GM06990 (cell line): ENCODE measurements around the gene B3GNT3.
A peak's percentile ranks its signal among the peaks of the same experiment; 100 is the strongest.

Source experiments
- DNase-seq: peaks from one replicate; pipeline ENCODE4 v3.0.0-alpha.2; 2011; ENCODE audit not compliant: insufficient read length; ENCODE audit errors: extremely low read depth
- H3K27me3 ChIP-seq: replicated peaks from 2 replicates; pipeline ENCODE4 v1.6.0; 2011; ENCODE audit warnings: low read length; ENCODE audit not compliant: control insufficient read depth, insufficient read depth
- H3K36me3 ChIP-seq: 2 replicates; pipeline ENCODE4 v1.5.1; 2011; ENCODE audit warnings: low read length; ENCODE audit not compliant: control insufficient read depth, insufficient read depth
- H3K4me3 ChIP-seq: replicated peaks from 2 replicates; pipeline ENCODE4 v1.5.1; 2011; ENCODE audit warnings: low read depth, mild to moderate bottlenecking, control low read depth, low read length
- CTCF ChIP-seq: IDR thresholded peaks from 2 replicates; pipeline ENCODE4 v1.5.1; 2011; ENCODE audit warnings: low read length, control low read depth, mild to moderate bottlenecking, inconsistent platforms; ENCODE audit not compliant: insufficient read depth, poor library complexity, severe bottlenecking

Gene B3GNT3

GRCh38 chr19:17794731-17795494 lies at the start of gene B3GNT3:
TSS of gene B3GNT3 (plus strand) at chr19:17795138. CDS start at chr19:17807808, 12,670 bp downstream.
- TF ChIP-seq CTCF: no peak
- no peak within 1 kb of the TSS for H3K4me3 ChIP-seq
- DNase-seq: no peak
- no peaks in the 10 kb centered on the region for H3K36me3 ChIP-seq
- H3K27me3 ChIP-seq: no peaks in the 10 kb centered on the region; the same call in 1 of the 2 replicates

DNA sequence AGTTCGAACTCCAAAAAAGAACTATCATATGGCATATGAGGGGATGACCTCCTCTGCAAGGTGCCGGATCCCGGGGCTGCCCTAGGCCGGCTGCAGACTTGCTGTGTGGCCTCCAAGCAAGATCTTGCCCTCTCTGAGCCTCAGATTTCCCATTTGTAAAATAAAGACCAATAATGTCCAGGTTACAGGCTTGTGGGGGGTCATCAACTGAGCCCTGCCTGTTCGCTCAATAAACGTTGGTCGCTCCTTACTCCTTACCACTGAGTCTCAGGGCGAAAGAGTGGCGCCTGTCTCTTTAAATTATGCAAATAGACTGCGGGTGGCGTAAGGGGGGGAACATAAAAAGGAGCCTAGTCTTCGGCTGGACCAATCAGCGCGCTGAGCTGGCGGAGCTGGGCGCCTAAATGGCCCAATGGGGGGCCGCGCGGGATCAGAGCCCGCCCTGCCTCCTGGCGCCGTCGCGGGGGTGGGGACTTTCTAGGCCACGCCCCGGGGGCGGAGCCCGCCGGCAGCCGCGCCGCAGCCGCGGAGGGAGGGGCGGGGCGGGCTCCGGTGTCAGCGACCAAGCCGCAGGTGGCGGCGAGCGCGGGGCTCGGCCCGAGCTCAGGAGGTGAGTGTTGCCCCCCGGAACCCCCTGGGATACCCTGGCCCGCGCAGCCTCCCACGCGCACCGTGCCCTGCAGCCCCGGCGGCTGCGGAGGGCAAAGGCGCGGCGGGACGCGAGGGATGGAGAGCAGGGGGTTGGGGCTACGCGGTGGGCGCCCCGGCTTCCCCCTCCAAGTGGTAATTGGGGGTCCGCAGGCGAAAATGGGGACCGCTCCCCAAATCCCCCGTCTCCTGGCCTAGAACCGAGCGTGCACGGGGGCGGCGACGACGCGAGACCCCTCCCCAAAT lies 47.5 kb upstream of the B3GNT3 start:
- Histone ChIP-seq H3K27me3 (no peaks in the 10 kb centered on the region), H3K4me3 (peak overlapping the region; percentile 78), H3K36me3 (no peaks in the 10 kb centered on the region)
- no peak for TF ChIP-seq CTCF
- peak; percentile 92 for DNase-seq

DNA sequence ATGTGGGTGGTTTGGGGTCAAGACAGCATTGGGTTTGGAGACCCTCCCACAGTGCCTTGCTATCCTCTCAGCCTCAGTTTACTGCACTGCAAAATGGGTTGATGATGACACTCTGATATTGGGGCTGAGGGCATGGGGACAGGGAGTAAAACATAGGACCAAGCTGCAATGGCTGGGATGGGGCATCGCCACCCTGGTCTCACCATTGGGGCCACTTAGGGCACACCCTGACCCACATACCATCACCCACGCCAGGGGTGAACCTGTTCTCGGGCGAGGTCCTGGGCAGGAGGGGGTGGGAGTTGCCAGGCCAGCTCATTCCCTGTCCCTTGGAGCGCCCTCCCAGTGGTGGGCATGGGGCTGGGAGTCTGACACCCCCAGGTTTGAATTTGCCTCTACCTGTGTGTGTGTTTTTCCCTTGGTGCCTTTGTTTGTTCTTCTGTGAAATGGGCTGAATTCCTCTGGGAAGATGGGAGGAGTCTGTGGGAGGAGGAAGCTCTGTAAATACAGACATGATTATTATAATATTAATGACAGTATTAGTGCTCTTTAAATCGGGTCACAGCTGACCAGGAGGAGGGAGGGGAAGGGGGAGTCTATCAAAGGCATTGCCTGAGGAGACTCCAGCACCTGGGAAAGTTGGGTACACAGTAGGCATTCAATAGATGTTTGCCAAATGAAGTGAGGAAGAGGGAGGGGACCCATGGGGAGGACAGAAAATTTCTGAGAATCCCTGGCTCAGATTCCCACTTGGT lies 45.9 kb upstream of the B3GNT3 start:
- Histone ChIP-seq H3K4me3 (no peak overlapping the region), H3K36me3 (no peaks in the 10 kb centered on the region; the same call in 1 of the 2 replicates), H3K27me3 (no peaks in the 10 kb centered on the region)
- no peak for TF ChIP-seq CTCF
- DNase-seq: no peak

DNA sequence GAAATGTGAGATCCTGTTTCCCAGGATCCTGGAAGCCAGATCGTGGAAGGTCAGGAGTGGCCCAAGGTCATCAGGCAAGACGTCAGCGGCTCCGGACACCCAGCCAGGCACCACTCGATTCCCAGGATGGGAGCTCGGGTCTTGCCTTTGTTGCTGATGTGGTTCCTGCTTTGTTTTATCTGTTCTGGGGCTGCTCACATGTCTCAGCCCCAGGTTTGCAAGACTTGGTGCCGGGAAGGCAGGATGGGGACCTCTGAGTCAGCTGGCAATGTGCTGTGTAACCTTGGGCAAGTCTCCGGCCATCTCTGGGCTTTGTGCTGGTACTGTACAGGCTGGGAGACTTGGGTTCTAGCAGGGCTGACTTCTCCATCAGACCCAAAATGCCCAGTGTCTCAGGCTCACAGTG lies 45.0 kb upstream of the B3GNT3 start:
- Histone ChIP-seq H3K27me3 (no peaks in the 10 kb centered on the region), H3K36me3 (no peaks in the 10 kb centered on the region; the same call in 1 of the 2 replicates), H3K4me3 (peak overlapping the region; percentile 48)
- TF ChIP-seq CTCF: no peak
- DNase-seq: no peak

DNA sequence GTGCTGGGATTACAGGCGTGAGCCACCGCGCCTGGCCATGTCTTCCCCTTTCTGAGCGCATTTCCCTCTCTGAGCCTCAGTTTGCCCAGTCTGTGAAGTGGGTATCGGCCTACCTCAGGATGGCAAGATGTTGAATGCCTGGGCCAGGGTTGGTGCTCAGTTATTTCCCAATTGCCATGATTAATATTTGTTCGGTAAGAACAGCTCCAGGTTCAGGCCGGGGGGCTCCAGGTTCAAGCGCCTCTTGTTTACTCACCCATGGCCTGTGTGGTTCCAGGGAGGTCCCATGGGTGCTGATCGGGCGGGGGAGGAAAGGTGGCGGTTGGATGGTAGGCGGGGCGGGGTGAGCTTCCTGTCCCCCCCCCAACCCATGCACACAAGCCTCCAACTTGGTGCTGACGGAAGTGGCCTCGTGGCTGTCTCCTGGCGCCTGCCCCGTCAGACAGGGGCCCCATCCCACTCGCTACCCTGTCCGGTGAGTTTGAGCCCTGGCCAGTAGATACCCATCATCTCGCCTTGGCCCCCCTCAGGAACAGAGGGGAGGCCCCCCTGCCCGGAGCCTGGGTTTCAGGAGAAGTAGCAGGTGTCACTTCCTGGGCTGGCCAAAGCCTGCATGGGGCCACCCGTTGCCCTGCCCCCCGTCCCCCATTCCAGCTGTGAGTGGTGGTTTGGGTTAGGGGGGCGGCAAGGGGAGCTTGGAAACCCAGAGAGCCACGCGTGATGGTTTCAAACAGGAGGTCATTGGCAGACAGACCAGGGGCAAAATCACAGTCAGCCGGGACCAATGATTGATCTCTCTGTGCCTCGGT lies 43.6 kb upstream of the B3GNT3 start, which contains the start of gene FCHO1:
Gene FCHO1, plus strand, starts transcription at position 375 of the 809 bp plus-strand sequence. CDS start 3,688 bp downstream, outside the sequence.
- no peak for TF ChIP-seq CTCF
- peak; percentile 92 for DNase-seq
- Histone ChIP-seq H3K4me3 (peak within 1 kb of the TSS; percentile 70), H3K27me3 (no peaks in the 10 kb centered on the region), H3K36me3 (no peaks in the 10 kb centered on the region; the same call in 1 of the 2 replicates)
